Glutamatergic neuron (in vitro differentiated cells): ENCODE data around the gene CMA1. TPM values are rescaled to one million over a fixed set of nuclear protein-coding genes. Genes with fewer than 3 reads are reported as not detected.
"Not testable (repeated sequence)": the region's sequence is repeated elsewhere in the genome, so short reads cannot be mapped to it uniquely, and the experiment has no call there.

ENCODE experiments used
- DNase-seq: peaks from one replicate; pipeline ENCODE4 v3.0.0; 2022
- H3K27ac Mint-ChIP-seq: one replicate; pipeline ENCODE4 v1.8.0; 2020; ENCODE audit warnings: mild to moderate bottlenecking, mixed read lengths, inconsistent platforms; ENCODE audit not compliant: unreplicated experiment
- H3K27me3 Mint-ChIP-seq: one replicate; pipeline ENCODE4 v1.8.0; 2020; ENCODE audit warnings: mild to moderate bottlenecking, moderate library complexity, mixed read lengths, inconsistent platforms; ENCODE audit not compliant: unreplicated experiment
- H3K36me3 Mint-ChIP-seq: one replicate; pipeline ENCODE4 v1.8.0; 2020; ENCODE audit warnings: mild to moderate bottlenecking, mixed read lengths, inconsistent platforms; ENCODE audit not compliant: unreplicated experiment
- H3K4me1 Mint-ChIP-seq: one replicate; pipeline ENCODE4 v1.8.0; 2020; ENCODE audit warnings: mild to moderate bottlenecking, low read depth, mixed read lengths, inconsistent platforms; ENCODE audit not compliant: unreplicated experiment
- H3K4me3 Mint-ChIP-seq: one replicate; pipeline ENCODE4 v1.8.0; 2020; ENCODE audit warnings: mild to moderate bottlenecking, mixed read lengths, inconsistent platforms; ENCODE audit not compliant: unreplicated experiment
- H3K9me3 Mint-ChIP-seq: one replicate; pipeline ENCODE4 v1.8.0; 2020; ENCODE audit warnings: mild to moderate bottlenecking, moderate library complexity, mixed read lengths, inconsistent platforms; ENCODE audit not compliant: unreplicated experiment
- total RNA-seq: library from RNA; stranded (reverse); fragmentation: NEBNext Ultra II Directional; extraction: Animal tissue kit (Norgen Biotek cat#: 25700); gene quantifications from one replicate; pipeline ENCODE4 v1.2.1, GENCODE V29; 2021; ENCODE audit not compliant: unreplicated experiment
- TF ChIP-seq, protein P1 (sequence below): fragments of 200-600 bp; sonication (generic); IDR thresholded peaks from one replicate; pipeline ENCODE4 v1.5.0; 2021; ENCODE audit not compliant: partially characterized antibody, unreplicated experiment

Gene CMA1
- total RNA-seq, 1 donor from 2014 or later: not detected

DNA sequence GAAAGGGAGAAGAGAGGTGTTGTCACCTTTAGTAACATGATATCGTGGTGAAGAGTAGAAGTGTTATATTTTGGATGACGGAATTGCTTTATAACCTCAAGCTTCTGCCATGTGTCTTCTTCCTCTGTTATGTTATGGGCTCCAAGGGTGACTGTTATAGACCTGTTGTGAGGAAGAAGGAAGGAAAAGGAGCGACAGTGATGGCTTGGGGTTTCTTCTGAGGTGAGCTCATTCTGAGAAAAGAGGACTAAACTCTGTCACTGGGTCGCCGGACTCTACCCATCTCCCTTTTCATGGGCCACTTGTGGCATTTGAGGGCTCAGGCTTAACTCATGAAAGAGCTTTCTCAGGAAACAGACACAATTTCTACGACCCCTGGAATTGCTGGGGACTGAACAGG lies 1.6 kb downstream of the CMA1 start:
- H3K36me3 Mint-ChIP-seq: no peaks in the 10 kb centered on the region
- TF ChIP-seq, protein P1, sequence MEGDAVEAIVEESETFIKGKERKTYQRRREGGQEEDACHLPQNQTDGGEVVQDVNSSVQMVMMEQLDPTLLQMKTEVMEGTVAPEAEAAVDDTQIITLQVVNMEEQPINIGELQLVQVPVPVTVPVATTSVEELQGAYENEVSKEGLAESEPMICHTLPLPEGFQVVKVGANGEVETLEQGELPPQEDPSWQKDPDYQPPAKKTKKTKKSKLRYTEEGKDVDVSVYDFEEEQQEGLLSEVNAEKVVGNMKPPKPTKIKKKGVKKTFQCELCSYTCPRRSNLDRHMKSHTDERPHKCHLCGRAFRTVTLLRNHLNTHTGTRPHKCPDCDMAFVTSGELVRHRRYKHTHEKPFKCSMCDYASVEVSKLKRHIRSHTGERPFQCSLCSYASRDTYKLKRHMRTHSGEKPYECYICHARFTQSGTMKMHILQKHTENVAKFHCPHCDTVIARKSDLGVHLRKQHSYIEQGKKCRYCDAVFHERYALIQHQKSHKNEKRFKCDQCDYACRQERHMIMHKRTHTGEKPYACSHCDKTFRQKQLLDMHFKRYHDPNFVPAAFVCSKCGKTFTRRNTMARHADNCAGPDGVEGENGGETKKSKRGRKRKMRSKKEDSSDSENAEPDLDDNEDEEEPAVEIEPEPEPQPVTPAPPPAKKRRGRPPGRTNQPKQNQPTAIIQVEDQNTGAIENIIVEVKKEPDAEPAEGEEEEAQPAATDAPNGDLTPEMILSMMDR: no peak
- peaks cover 2% of the 10 kb centered on the region for H3K27me3 Mint-ChIP-seq
- H3K4me3 Mint-ChIP-seq: no peak overlapping the region
- H3K27ac Mint-ChIP-seq: no peak overlapping the region
- H3K4me1 Mint-ChIP-seq: no peaks in the 10 kb centered on the region
- DNase-seq: no peak
- H3K9me3 Mint-ChIP-seq: no peaks in the 10 kb centered on the region

DNA sequence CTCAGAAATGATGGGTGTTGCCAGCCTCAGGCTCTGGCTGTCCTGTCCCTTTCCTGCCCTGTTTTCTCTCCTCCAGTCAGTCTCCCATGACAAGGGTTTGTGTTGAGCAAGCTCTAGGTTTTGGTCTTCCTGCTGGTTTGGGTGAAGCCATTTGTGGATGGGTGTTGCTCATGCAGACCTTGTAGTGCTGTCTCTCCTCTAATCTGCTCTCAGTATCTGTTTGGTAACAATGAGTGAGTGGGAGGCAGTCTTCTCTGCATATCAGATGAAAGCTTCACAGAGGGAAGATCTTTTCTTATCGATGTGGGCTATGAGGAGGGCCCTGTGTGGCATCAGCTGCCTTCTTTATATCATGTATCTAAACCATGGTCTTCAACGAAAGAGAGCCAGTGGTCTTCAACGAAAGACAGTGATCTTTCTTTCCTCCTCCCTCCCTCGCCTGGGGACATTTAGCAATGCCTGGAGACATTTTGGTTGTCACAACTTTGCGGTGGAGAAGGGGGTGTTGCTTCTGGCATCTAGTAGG lies 3.6 kb downstream of the CMA1 start:
- H3K4me1 Mint-ChIP-seq: no peaks in the 10 kb centered on the region
- no peaks in the 10 kb centered on the region for H3K36me3 Mint-ChIP-seq
- no peak overlapping the region for H3K4me3 Mint-ChIP-seq
- H3K27me3 Mint-ChIP-seq: peaks cover 2% of the 10 kb centered on the region
- no peaks in the 10 kb centered on the region for H3K9me3 Mint-ChIP-seq
- TF ChIP-seq, protein P1: no peak
- H3K27ac Mint-ChIP-seq: no peak overlapping the region
- no peak for DNase-seq

DNA sequence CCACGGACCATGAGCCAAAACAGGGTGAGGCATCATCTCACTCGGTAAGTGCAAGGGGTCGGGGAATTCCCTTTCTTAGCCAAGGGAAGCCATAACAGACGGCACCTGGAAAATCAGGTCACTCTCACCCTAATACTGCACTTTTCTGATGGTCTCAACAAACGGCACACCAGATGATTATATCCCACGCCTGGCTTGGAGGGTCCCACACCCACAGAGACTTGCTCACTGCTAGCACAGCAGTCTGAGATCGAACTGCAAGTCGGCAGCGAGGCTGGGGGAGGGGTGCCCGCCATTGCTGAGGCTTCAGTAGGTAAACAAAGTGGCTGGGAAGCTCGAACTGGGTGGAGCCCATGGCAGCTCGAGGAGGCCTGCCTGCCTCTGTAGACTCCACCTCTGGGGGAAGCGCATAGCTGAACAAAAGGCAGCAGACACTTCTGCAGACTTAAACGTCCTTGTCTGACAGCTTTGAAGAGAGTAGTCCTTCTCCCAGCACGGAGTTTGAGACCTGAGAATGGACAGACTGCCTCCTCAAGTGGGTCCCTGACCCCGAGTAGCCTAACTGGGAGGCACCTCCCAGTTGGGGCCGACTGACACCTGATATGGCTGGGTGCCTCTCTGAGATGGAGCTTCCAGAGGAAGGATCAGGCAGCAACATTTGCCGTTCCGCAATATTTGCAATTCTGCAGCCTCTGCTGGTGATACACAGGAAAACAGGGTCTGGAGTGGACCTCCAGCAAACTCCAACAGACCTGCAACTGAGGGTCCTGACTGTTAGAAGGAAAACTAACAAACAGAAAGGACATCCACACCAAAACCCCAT lies 16.3 kb downstream of the CMA1 start:
- not testable (repeated sequence) for H3K4me1 Mint-ChIP-seq, H3K27me3 Mint-ChIP-seq, H3K27ac Mint-ChIP-seq, H3K36me3 Mint-ChIP-seq, H3K9me3 Mint-ChIP-seq, DNase-seq, H3K4me3 Mint-ChIP-seq

DNA sequence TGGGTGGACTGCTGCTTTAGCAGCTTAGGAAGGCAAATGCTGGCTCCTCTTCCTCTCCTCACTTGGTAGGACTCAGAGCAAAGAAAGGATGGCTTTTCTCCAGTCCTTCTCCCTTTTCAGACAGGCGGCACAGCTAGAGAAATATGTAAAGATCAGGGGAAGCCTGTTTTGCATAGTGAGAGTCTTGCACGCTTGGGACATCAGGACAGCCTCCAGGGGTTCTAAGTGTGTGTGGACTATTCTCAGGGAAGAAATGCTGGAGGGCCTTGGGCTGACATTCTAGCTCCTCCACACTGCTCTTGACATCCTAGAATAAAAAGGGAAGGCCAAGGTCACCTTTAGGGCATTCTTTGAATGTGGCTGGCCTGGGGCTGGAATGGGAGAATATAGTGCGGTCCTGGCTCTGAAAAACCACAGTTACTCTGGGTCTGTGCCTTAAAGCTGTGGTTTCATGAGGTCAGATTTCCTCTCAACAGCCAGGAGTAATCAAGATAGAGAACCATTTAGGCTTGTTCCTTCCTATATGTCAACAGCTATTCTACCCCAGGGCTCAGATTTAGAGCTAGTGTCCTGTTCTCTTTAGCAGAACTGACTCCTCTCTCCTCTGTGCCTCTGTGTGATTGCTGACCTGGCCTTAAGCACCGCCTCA lies 24.3 kb downstream of the CMA1 start:
- DNase-seq: no peak
- H3K36me3 Mint-ChIP-seq: peaks cover 2% of the 10 kb centered on the region

DNA sequence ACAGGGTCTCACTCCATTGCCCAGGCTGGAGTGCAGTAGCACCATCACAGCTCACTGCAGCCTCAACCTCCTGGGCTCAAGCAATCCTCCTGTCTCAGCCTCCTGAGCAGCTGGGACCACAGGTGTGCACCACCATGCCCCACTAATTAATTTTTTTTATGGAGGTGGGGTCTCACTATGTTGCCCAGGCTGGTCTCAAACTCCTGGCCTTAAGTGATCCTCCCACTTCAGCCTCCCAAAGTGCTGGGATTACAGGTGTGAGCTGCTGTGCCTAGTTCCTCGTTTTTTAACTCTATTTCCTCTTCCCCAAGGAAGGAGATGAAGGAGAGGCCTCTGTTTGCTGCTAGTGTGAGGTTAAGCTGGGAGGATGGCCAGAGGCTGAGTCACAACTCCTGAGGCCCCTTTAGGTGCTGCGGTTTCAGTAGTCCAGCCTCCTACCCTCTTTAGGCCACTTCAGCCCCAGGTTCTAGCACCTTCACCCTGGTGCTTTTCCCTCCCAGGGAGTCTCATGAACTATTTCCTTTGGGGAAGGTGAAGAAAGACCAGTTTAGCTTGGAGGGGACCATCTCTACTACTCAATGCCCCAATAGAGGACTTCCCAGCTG lies 25.3 kb downstream of the CMA1 start:
- not testable (repeated sequence) for H3K9me3 Mint-ChIP-seq, H3K36me3 Mint-ChIP-seq, DNase-seq, H3K4me3 Mint-ChIP-seq, H3K27ac Mint-ChIP-seq, H3K4me1 Mint-ChIP-seq, H3K27me3 Mint-ChIP-seq

More for the DNA sequence above, 24.3 kb downstream of the CMA1 start:
- H3K27me3 Mint-ChIP-seq: no peaks in the 10 kb centered on the region
- H3K9me3 Mint-ChIP-seq: peaks cover 9% of the 10 kb centered on the region
- TF ChIP-seq, protein P1: no peak
- H3K4me3 Mint-ChIP-seq: no peak overlapping the region
- H3K4me1 Mint-ChIP-seq: no peaks in the 10 kb centered on the region
- H3K27ac Mint-ChIP-seq: no peak overlapping the region
